Mesothelial cell of epicardium (in vitro differentiated cells): ENCODE data around the gene OR6B2. TPM values are rescaled to one million over a fixed set of nuclear protein-coding genes. Genes with fewer than 3 reads are reported as not detected.

ENCODE experiments used
- DNase-seq, 2 experiments: peaks; one replicate each; pipeline ENCODE4 v3.0.0; 2021; ENCODE audit warnings: low spot score in 2 of 2; ENCODE audit not compliant: unreplicated experiment in 2 of 2
- H3K27ac Mint-ChIP-seq: 2 replicates; pipeline ENCODE4 v1.8.0; 2021; ENCODE audit warnings: mixed read lengths
- H3K27me3 Mint-ChIP-seq: 2 replicates; pipeline ENCODE4 v1.8.0; 2021; ENCODE audit warnings: low read depth, mixed read lengths
- H3K36me3 Mint-ChIP-seq: 2 replicates; pipeline ENCODE4 v1.8.0; 2021; ENCODE audit warnings: mixed read lengths
- H3K4me1 Mint-ChIP-seq: 2 replicates; pipeline ENCODE4 v1.8.0; 2021; ENCODE audit warnings: mixed read lengths
- H3K4me3 Mint-ChIP-seq: 2 replicates; pipeline ENCODE4 v1.8.0; 2021; ENCODE audit warnings: mild to moderate bottlenecking, moderate library complexity, mixed read lengths
- H3K9me3 Mint-ChIP-seq: 2 replicates; pipeline ENCODE4 v1.8.0; 2021; ENCODE audit warnings: mixed read lengths
- total RNA-seq: library from RNA; stranded (reverse); gene quantifications from 3 replicates; pipeline ENCODE4 v1.2.1, GENCODE V29; 2021
- TF ChIP-seq, protein P1 (sequence below): fragments of 200-600 bp; sonication (generic); IDR thresholded peaks from one replicate; pipeline ENCODE4 v1.5.0; 2021; ENCODE audit warnings: antibody characterized with exemption; ENCODE audit not compliant: unreplicated experiment

Gene OR6B2
- total RNA-seq, 1 donor from 2014 or later: not detected

DNA sequence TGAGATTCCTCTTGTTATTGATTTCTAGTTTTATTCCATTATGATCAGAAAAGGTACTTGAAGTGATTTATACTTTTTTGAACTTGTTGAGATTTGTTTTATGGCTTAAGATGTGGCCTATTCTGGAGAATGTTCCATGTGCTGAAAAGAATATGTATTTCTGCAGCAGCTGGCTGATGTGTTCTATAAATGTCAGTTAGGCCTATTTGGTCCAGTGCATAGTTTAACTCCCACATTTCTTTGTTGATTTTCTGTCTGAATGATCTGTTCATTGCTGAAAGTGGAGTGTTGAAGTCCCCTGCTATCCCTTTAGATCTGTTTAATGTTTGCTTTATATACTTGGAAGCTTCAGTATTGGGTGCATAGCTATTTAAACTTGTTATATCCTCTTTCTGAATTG, 7.1 kb upstream of the OR6B2 start:
- no peak for DNase-seq
- Mint-ChIP-seq H3K27ac (no peak overlapping the region), H3K36me3 (no peaks in the 10 kb centered on the region), H3K4me3 (no peak overlapping the region), H3K27me3 (peaks cover 46% of the 10 kb centered on the region), H3K4me1 (no peaks in the 10 kb centered on the region), H3K9me3 (no peaks in the 10 kb centered on the region)
- TF ChIP-seq, protein P1, sequence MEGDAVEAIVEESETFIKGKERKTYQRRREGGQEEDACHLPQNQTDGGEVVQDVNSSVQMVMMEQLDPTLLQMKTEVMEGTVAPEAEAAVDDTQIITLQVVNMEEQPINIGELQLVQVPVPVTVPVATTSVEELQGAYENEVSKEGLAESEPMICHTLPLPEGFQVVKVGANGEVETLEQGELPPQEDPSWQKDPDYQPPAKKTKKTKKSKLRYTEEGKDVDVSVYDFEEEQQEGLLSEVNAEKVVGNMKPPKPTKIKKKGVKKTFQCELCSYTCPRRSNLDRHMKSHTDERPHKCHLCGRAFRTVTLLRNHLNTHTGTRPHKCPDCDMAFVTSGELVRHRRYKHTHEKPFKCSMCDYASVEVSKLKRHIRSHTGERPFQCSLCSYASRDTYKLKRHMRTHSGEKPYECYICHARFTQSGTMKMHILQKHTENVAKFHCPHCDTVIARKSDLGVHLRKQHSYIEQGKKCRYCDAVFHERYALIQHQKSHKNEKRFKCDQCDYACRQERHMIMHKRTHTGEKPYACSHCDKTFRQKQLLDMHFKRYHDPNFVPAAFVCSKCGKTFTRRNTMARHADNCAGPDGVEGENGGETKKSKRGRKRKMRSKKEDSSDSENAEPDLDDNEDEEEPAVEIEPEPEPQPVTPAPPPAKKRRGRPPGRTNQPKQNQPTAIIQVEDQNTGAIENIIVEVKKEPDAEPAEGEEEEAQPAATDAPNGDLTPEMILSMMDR: no peak

- Mint-ChIP-seq H3K36me3 (no peaks in the 10 kb centered on the region), H3K4me3 (no peak overlapping the region), H3K27me3 (peaks cover 75% of the 10 kb centered on the region), H3K27ac (no peak overlapping the region), H3K9me3 (no peaks in the 10 kb centered on the region), H3K4me1 (no peaks in the 10 kb centered on the region)
- TF ChIP-seq, protein P1: no peak
- no peak for DNase-seq
Observed at GRCh38 chr2:240033330-240033678, 3.1 kb upstream of the OR6B2 start.

GRCh38 chr2:240032406-240033329, 2.4 kb upstream of the OR6B2 start:
- Mint-ChIP-seq H3K36me3 (no peaks in the 10 kb centered on the region), H3K4me3 (no peak overlapping the region), H3K9me3 (no peaks in the 10 kb centered on the region), H3K27ac (no peak overlapping the region), H3K4me1 (no peaks in the 10 kb centered on the region), H3K27me3 (peaks cover 75% of the 10 kb centered on the region)
- DNase-seq: no peak
- TF ChIP-seq, protein P1: no peak

- Mint-ChIP-seq H3K36me3 (peaks cover 12% of the 10 kb centered on the region), H3K27me3 (peaks cover 7% of the 10 kb centered on the region), H3K27ac (peak overlapping the region; percentile 96), H3K4me3 (peak overlapping the region; percentile 93), H3K9me3 (no peaks in the 10 kb centered on the region), H3K4me1 (peaks cover 15% of the 10 kb centered on the region)
- TF ChIP-seq, protein P1: no peak
- no peak for DNase-seq
Observed at GRCh38 chr2:240024766-240025165, 5.5 kb downstream of the OR6B2 start.

DNA sequence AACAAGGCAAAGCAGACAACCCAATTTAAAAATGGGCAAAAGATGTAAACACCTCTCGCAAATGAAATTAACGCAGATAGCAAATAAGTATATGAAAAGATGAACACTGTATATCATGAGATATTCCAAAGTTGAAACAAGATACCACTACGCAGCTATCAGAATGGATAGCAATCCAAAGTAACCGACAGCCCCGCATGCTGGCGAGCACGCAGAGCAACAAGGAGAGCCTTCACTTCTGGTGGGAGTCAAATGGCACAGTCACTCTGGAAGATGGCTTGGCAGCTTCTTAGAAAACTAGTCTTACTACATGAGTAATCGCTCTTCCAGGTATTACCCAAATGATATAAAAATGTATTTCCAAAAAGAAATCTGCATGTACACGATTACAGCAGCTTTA, 6.4 kb downstream of the OR6B2 start:
- Mint-ChIP-seq H3K4me1 (peaks cover 15% of the 10 kb centered on the region), H3K27ac (no peak overlapping the region), H3K9me3 (no peaks in the 10 kb centered on the region), H3K36me3 (peaks cover 16% of the 10 kb centered on the region), H3K27me3 (no peaks in the 10 kb centered on the region), H3K4me3 (peak overlapping the region; percentile 93)
- TF ChIP-seq, protein P1: no peak
- no peak for DNase-seq
